Panc1 (cell line): ENCODE measurements around the gene CCNJL. TPM values are rescaled to one million over a fixed set of nuclear protein-coding genes. Genes with fewer than 3 reads are reported as not detected.

Source experiments
- ATAC-seq: fragments of 200-7000 bp; cut with Tn5 transposase; 2 replicates; pipeline ENCODE4 v1.9.1; 2020; ENCODE audit warnings: mild to moderate bottlenecking, moderate library complexity
- BruUV-seq: library from RNA; stranded (reverse); fragments of 400-500 nt; replicated peaks from 2 replicates; lab custom pipeline; 2021; lab: Mats Ljungman, UMichigan
- CTCF ChIA-PET: fragments of 300-600 bp; sonication (Branson Sonifier 250); formaldehyde crosslinking; loops from one replicate; lab custom pipeline; 2022; ENCODE audit warnings: antibody characterized with exemption; lab: Charles Lee
- POLR2A ChIA-PET: fragments of 300-600 bp; sonication (Branson Sonifier 250); formaldehyde crosslinking; loops from one replicate; lab custom pipeline; 2022; ENCODE audit warnings: antibody characterized with exemption; lab: Charles Lee
- DNase-seq: peaks from one replicate; pipeline ENCODE4 v3.0.0-alpha.2; 2010; ENCODE audit warnings: low read depth, low spot score
- H3K27ac ChIP-seq: 2 replicates; pipeline ENCODE4 v1.5.1; 2011; ENCODE audit warnings: mild to moderate bottlenecking, low read length, inconsistent platforms
- H3K27me3 ChIP-seq: fragments of 200-500 bp; sonication (Bioruptor generic); 2 replicates; pipeline ENCODE4 v1.6.0; 2014; ENCODE audit warnings: low read length, inconsistent platforms; ENCODE audit not compliant: control insufficient read depth, insufficient read depth
- H3K36me3 ChIP-seq: fragments of 200-500 bp; sonication (Bioruptor generic); 2 replicates; pipeline ENCODE4 v1.5.1; 2014; ENCODE audit warnings: inconsistent platforms, mild to moderate bottlenecking, low read length, moderate library complexity; ENCODE audit not compliant: control insufficient read depth, insufficient read depth
- H3K4me1 ChIP-seq: 2 replicates; pipeline ENCODE4 v1.5.1; 2011; ENCODE audit warnings: inconsistent platforms, mild to moderate bottlenecking, low read length, moderate library complexity; ENCODE audit not compliant: control insufficient read depth, insufficient read depth
- H3K4me3 ChIP-seq, 2 experiments: 2 replicates each; pipeline ENCODE4 v1.5.1; 2011 to 2012; ENCODE audit warnings: low read depth in 2 of 2, low read length in 2 of 2, mild to moderate bottlenecking in 2 of 2, inconsistent platforms in 1 of 2, moderate library complexity in 1 of 2
- H3K9me3 ChIP-seq: fragments of 200-500 bp; sonication (Bioruptor generic); 2 replicates; pipeline ENCODE4 v1.5.1; 2014; ENCODE audit warnings: low read depth, mild to moderate bottlenecking, inconsistent platforms, low read length, moderate library complexity; ENCODE audit not compliant: control insufficient read depth, insufficient read depth
- CTCF ChIP-seq: fragments of 450-650 bp; IDR thresholded peaks from 2 replicates; pipeline ENCODE4 v1.5.1; 2017; ENCODE audit warnings: mild to moderate bottlenecking
- POLR2AphosphoS5 ChIP-seq: IDR thresholded peaks from 2 replicates; pipeline ENCODE4 v1.6.1; 2012; ENCODE audit warnings: mild to moderate bottlenecking, low read depth, low read length, moderate library complexity
- REST ChIP-seq, 2 experiments: IDR thresholded peaks; 2 replicates each; pipeline ENCODE4 v1.6.1; 2011 to 2012; ENCODE audit warnings: low read depth in 2 of 2, control low read depth in 1 of 2, low read length in 1 of 2, mild to moderate bottlenecking in 1 of 2, moderate library complexity in 1 of 2; ENCODE audit not compliant: insufficient read depth in 1 of 2
- SIN3A ChIP-seq: IDR thresholded peaks from 2 replicates; pipeline ENCODE4 v1.6.1; 2012; ENCODE audit warnings: low read depth, mild to moderate bottlenecking, low read length, moderate library complexity, borderline replicate concordance; ENCODE audit not compliant: insufficient read depth
- TCF7L2 ChIP-seq: IDR thresholded peaks from 2 replicates; pipeline ENCODE4 v1.6.1; 2011; ENCODE audit warnings: mild to moderate bottlenecking, low read depth, low read length, inconsistent platforms
- in situ Hi-C: cut with HindIII; loops from 2 replicates; pipeline ENCODE4 v1.10.0; 2016; ENCODE audit warnings: low sequenced_read_pairs, low pct_unique_long_range_greater_than_20kb
- intact Hi-C: fragments of 100-400 bp; cut with micrococcal nuclease; formaldehyde crosslinking; loops from one replicate; pipeline ENCODE4 v1.10.0; 2022; ENCODE audit not compliant: unreplicated experiment
- total RNA-seq: library from RNA; stranded (reverse); gene quantifications from one replicate; pipeline ENCODE4 v1.2.1, GENCODE V29; 2021; ENCODE audit not compliant: unreplicated experiment

Gene CCNJL
- total RNA-seq, 1 experiment from 2014 or later = 35.0 TPM

- in situ Hi-C loops = loop anchor here (10.0 kb wide), 1 partner anchor 170 kb away; no protein-coding TSS in a partner anchor
- CTCF ChIA-PET = no interaction called here
- TF ChIP-seq REST (IDR thresholded peaks at IDR 0.05; ENCODE audit: insufficient read depth in 1 of 2, low read depth in 2 of 2, low read length in 1 of 2) (no peak), CTCF (no peak), TCF7L2 (no peak), SIN3A (no peak), POLR2AphosphoS5 (no peak)
These were observed 42.3 kb upstream of the CCNJL start for GRCh38 chr5:160354666-160355065.

DNA sequence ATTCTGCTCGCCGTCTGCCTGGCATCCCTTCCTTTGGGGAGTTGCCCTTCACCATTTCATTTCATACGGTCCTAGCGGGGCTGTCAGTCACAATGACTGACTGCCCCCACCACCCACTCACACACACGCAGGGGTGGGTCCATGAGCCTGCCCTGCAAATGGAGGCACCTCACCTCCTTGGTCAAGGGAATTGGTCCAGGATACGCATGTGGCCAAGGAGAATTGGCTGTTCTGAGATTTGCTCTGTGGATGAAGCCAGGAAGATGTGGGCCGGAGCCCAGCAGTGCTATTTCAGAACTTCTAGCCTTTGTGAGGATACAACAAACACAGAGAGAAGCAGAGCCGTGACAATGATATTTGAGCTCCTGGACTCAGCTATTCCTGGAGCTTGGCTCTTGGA lies 41.0 kb upstream of the CCNJL start:
- H3K4me1 ChIP-seq = no peaks in the 10 kb centered on the region
- POLR2A ChIA-PET = no interaction called here
- no peak for ATAC-seq

More at GRCh38 chr5:160354666-160355065, 42.3 kb upstream of the CCNJL start:
- no peak overlapping the region for H3K4me3 ChIP-seq
- POLR2A ChIA-PET = no interaction called here
- no peaks in the 10 kb centered on the region for H3K27me3 ChIP-seq
- no TSS peak for BruUV-seq
- DNase-seq (no peak), ATAC-seq (no peak)
- no peaks in the 10 kb centered on the region for H3K36me3 ChIP-seq
- no peaks in the 10 kb centered on the region for H3K4me1 ChIP-seq
- H3K9me3 ChIP-seq = no peaks in the 10 kb centered on the region
- no peak overlapping the region for H3K27ac ChIP-seq
- intact Hi-C loops = no loop called here

More for the DNA sequence above, 41.0 kb upstream of the CCNJL start:
- H3K4me3 ChIP-seq = no peak overlapping the region
- no peak for TF ChIP-seq POLR2AphosphoS5
- no peak for TF ChIP-seq CTCF
- no peak for TF ChIP-seq SIN3A
- TF ChIP-seq TCF7L2 = no peak
- no peak for TF ChIP-seq REST (IDR thresholded peaks at IDR 0.05; ENCODE audit: insufficient read depth in 1 of 2, low read depth in 2 of 2, low read length in 1 of 2)
- no peaks in the 10 kb centered on the region for H3K36me3 ChIP-seq
- H3K27me3 ChIP-seq = no peaks in the 10 kb centered on the region
- H3K9me3 ChIP-seq = no peaks in the 10 kb centered on the region
- in situ Hi-C loops (loop anchor here (10.0 kb wide), 1 partner anchor 169 kb away; no protein-coding TSS in a partner anchor), intact Hi-C loops (no loop called here)
- BruUV-seq = no TSS peak
- CTCF ChIA-PET = interaction anchor here (0.6 kb wide), 1 partner anchor 26 kb away, joined by 4 read pairs; no protein-coding TSS in a partner anchor
- no peak for DNase-seq
- no peak overlapping the region for H3K27ac ChIP-seq
